ENCODE data around the gene PF4V1. TPM values are rescaled to one million over a fixed set of nuclear protein-coding genes. Genes with fewer than 3 reads are reported as not detected.

PF4V1 gene
- total and polyA plus RNA-seq, 12 donors: 0.72 TPM; not detected in 11

DNA sequence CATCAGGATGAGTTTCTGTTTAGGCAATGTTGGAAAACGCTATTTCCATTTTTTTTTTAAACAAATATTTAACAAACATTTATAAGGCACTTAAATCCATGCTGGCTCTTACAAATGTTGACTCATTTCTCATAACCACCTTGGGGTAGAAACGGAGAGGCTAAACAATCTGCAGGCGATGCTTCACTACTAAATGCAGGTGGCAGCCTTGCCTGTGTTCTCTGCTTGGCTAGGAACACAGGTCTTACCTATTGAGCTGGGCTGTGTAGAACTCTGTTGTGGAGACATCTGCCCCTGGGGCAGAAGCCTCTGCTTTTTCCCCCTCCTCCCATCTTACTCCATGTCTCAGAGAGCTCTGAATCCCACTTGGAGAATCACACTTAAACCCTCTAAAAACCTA, 14.7 kb downstream of the PF4V1 start:
- no peaks in the 10 kb centered on the region for H3K36me3 ChIP-seq (replicated peaks in 1 of 2)
- no peak overlapping the region for H3K4me3 ChIP-seq
- H3K9me3 ChIP-seq (replicated peaks in 1 of 3): no peaks in the 10 kb centered on the region
- no peak for DNase-seq
- no peaks in the 10 kb centered on the region for H3K27me3 ChIP-seq
- intact Hi-C loops (cut with DNase I): loop anchor here in 1 of 2 donors (10.0 kb wide), 1 partner anchor 203 kb away; no protein-coding TSS in a partner anchor
- H3K27ac ChIP-seq: no peak overlapping the region
- WGBS, 4 donors: 76 to 83% (median 81%) methylated on average over 2 to 3 of the region's 3 CpGs
- peaks cover 0 to 6% of the 10 kb centered on the region in 2 donors for H3K4me1 ChIP-seq (replicated peaks in 1 of 2)
- TF ChIP-seq, protein P1, sequence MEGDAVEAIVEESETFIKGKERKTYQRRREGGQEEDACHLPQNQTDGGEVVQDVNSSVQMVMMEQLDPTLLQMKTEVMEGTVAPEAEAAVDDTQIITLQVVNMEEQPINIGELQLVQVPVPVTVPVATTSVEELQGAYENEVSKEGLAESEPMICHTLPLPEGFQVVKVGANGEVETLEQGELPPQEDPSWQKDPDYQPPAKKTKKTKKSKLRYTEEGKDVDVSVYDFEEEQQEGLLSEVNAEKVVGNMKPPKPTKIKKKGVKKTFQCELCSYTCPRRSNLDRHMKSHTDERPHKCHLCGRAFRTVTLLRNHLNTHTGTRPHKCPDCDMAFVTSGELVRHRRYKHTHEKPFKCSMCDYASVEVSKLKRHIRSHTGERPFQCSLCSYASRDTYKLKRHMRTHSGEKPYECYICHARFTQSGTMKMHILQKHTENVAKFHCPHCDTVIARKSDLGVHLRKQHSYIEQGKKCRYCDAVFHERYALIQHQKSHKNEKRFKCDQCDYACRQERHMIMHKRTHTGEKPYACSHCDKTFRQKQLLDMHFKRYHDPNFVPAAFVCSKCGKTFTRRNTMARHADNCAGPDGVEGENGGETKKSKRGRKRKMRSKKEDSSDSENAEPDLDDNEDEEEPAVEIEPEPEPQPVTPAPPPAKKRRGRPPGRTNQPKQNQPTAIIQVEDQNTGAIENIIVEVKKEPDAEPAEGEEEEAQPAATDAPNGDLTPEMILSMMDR (IDR thresholded peaks at IDR 0.05): no peak
- no peak for TF ChIP-seq POLR2A (IDR thresholded peaks at IDR 0.05)

DNA sequence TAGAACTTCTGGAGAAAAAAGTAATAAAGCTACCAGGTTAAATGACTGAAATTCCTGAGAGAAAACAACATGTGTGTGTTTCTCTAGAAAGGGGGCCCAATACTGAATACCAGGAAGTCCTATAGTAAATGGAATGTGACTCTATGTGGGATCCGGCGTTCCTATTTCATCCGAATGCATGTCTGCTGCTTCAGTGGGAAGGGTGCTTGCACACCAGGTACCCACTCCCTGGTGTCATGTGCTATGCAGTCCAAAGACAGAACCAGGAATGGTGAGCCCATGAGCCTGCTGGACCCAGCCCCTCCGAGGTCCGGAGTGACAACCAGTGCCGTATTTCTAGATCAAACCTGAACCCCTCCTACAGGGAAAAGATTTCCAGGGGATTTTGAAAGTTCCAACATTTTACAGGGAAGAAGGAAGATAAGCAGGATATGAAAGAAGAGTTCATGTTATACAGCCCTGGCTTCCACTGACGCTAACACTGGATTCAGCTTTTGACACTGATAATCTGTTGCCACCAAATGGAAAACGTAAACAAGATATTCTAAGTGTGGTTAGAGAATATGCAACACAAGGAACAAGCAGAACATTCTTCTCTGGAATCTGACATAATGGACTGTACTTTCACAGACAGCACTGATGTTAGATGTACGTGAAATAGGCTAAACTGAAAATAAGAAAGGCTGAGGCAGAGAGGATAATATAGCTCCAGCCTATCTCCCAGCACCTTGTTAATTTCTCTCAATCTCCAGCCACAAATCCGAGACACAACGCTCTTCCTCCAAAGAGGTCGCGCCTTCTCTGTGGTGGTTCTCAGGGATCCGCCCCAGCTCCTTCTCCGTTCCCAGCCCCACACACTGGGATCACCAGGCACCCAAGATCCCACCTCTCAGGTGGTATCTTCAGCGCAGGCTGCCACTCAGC, 15.4 kb downstream of the PF4V1 start:
- H3K9me3 ChIP-seq (replicated peaks in 1 of 3): no peaks in the 10 kb centered on the region
- no peak for DNase-seq
- no peak for TF ChIP-seq POLR2A (IDR thresholded peaks at IDR 0.05)
- TF ChIP-seq, protein P1 (IDR thresholded peaks at IDR 0.05): no peak
- H3K27me3 ChIP-seq: no peaks in the 10 kb centered on the region
- H3K4me1 ChIP-seq (replicated peaks in 1 of 2): peaks cover 0 to 6% of the 10 kb centered on the region in 2 donors
- no peaks in the 10 kb centered on the region for H3K36me3 ChIP-seq (replicated peaks in 1 of 2)
- intact Hi-C loops (cut with DNase I): loop anchor here in 1 of 2 donors (10.0 kb wide), 1 partner anchor 204 kb away; no protein-coding TSS in a partner anchor
- peak overlapping the region in 2 of 4 donors; percentile 30 to 46 for H3K4me3 ChIP-seq
- no peak overlapping the region for H3K27ac ChIP-seq
- 36 to 39% (median 37%) methylated on average over 16 of the region's 16 CpGs for WGBS, 4 donors

DNA sequence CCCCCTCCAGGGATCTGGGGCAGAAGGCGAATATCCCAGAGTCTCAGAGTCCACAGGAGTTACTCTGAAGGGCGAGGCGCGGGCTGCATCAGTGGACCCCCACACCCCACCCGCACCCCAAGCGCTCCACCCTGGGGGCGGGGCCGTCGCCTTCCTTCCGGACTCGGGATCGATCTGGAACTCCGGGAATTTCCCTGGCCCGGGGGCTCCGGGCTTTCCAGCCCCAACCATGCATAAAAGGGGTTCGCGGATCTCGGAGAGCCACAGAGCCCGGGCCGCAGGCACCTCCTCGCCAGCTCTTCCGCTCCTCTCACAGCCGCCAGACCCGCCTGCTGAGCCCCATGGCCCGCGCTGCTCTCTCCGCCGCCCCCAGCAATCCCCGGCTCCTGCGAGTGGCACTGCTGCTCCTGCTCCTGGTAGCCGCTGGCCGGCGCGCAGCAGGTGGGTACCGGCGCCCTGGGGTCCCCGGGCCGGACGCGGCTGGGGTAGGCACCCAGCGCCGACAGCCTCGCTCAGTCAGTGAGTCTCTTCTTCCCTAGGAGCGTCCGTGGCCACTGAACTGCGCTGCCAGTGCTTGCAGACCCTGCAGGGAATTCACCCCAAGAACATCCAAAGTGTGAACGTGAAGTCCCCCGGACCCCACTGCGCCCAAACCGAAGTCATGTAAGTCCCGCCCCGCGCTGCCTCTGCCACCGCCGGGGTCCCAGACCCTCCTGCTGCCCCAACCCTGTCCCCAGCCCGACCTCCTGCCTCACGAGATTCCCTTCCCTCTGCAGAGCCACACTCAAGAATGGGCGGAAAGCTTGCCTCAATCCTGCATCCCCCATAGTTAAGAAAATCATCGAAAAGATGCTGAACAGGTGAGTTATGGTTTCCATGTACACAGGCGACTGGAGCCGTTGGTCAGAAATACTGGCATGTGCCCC, 16.3 kb downstream of the PF4V1 start, which contains the start of gene CXCL1:
Gene CXCL1, plus strand, starts transcription at position 264 of the 926 bp plus-strand sequence. Its CDS starts 78 bp downstream, at position 342.
- H3K27me3 ChIP-seq: no peaks in the 10 kb centered on the region
- H3K27ac ChIP-seq: peak within 1 kb of the TSS in 1 of 5 donors; percentile 13
- H3K9me3 ChIP-seq (replicated peaks in 1 of 3): no peaks in the 10 kb centered on the region
- WGBS, 4 donors: 7 to 18% (median 13%) methylated on average over 19 to 61 of the region's 61 CpGs
- H3K4me1 ChIP-seq (replicated peaks in 1 of 2): peaks cover 0 to 6% of the 10 kb centered on the region in 2 donors
- H3K4me3 ChIP-seq: peak within 1 kb of the TSS in 2 of 4 donors; percentile 30 to 46
- intact Hi-C loops (cut with DNase I): loop anchor here in 1 of 2 donors (10.0 kb wide), 1 partner anchor 205 kb away; no protein-coding TSS in a partner anchor
- TF ChIP-seq POLR2A (IDR thresholded peaks at IDR 0.05): no peak
- TF ChIP-seq, protein P1 (IDR thresholded peaks at IDR 0.05): no peak
- DNase-seq: peak in 4 of 7 donors; percentile 7 to 27 (median 25)
- no peaks in the 10 kb centered on the region for H3K36me3 ChIP-seq (replicated peaks in 1 of 2)

Measured in adrenal gland (tissue), 12 donors.